ENCODE data around the gene PXMP4. TPM values are rescaled to one million over a fixed set of nuclear protein-coding genes. Genes with fewer than 3 reads are reported as not detected.

Gene PXMP4, protein sequence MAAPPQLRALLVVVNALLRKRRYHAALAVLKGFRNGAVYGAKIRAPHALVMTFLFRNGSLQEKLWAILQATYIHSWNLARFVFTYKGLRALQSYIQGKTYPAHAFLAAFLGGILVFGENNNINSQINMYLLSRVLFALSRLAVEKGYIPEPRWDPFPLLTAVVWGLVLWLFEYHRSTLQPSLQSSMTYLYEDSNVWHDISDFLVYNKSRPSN
- 6.9 TPM for polyA plus RNA-seq (2012; ENCODE audit: insufficient read length, low read depth)

DNA sequence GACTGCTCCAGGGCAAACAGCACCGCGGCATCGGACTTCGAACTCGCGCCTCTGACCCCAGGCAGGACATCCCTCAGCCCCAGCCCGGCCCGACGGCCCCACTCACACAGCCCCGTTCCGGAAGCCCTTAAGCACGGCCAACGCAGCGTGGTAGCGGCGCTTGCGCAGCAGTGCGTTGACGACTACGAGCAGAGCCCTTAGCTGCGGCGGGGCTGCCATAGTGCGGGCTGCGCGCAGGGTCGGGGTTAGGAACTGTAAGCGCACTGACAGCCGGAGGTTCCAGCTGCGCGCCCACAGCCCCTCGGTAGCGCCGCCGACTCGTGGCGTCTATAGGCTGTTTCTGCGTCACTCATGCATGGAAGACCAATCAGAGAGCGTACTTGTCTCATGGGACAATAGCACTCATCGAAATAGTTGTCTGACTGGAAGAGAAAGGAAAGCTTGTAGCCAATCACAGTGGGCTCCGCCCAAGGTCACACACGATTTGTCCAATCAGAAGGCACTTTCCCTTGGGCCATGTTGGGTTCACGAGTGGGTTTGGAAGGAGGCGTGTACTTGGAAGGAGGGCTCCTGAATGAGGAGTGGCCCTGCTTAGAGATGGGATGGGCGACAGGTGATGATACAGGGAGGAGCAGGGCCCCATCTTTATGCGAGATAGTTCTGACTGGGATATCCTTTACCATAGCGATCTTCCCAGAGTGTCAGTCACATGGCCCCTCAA is at the start of gene PXMP4:
TSS of gene PXMP4 (minus strand) at position 322 of the 721 bp plus-strand sequence. CDS start at position 219, 103 bp downstream.
- TF ChIP-seq FOXP2 (optimal IDR thresholded peaks at IDR 0.05; ENCODE audit: borderline replicate concordance, extremely low read depth, extremely low read length, insufficient read depth) = peak; percentile 43
- peak; percentile 51 for TF ChIP-seq POLR2AphosphoS5 (IDR thresholded peaks at IDR 0.05; ENCODE audit: low read depth, low read length)
- TF ChIP-seq, protein P1, sequence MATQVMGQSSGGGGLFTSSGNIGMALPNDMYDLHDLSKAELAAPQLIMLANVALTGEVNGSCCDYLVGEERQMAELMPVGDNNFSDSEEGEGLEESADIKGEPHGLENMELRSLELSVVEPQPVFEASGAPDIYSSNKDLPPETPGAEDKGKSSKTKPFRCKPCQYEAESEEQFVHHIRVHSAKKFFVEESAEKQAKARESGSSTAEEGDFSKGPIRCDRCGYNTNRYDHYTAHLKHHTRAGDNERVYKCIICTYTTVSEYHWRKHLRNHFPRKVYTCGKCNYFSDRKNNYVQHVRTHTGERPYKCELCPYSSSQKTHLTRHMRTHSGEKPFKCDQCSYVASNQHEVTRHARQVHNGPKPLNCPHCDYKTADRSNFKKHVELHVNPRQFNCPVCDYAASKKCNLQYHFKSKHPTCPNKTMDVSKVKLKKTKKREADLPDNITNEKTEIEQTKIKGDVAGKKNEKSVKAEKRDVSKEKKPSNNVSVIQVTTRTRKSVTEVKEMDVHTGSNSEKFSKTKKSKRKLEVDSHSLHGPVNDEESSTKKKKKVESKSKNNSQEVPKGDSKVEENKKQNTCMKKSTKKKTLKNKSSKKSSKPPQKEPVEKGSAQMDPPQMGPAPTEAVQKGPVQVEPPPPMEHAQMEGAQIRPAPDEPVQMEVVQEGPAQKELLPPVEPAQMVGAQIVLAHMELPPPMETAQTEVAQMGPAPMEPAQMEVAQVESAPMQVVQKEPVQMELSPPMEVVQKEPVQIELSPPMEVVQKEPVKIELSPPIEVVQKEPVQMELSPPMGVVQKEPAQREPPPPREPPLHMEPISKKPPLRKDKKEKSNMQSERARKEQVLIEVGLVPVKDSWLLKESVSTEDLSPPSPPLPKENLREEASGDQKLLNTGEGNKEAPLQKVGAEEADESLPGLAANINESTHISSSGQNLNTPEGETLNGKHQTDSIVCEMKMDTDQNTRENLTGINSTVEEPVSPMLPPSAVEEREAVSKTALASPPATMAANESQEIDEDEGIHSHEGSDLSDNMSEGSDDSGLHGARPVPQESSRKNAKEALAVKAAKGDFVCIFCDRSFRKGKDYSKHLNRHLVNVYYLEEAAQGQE (IDR thresholded peaks at IDR 0.05; ENCODE audit: insufficient read depth in 1 of 2, low read depth in 2 of 2, low read length in 2 of 2) = no peak
- TF ChIP-seq SIN3A (IDR thresholded peaks at IDR 0.05; ENCODE audit: borderline replicate concordance, insufficient read depth, low read length) = peak; percentile 71; the same call in 1 of the 2 replicates
- no peak for TF ChIP-seq TAF1 (IDR thresholded peaks at IDR 0.05; ENCODE audit: borderline replicate concordance, insufficient read depth, low read length)

- TF ChIP-seq FOXP2 (optimal IDR thresholded peaks at IDR 0.05; ENCODE audit: borderline replicate concordance, extremely low read depth, extremely low read length, insufficient read depth) (no peak), TAF1 (IDR thresholded peaks at IDR 0.05; ENCODE audit: borderline replicate concordance, insufficient read depth, low read length) (no peak), POLR2AphosphoS5 (IDR thresholded peaks at IDR 0.05; ENCODE audit: low read depth, low read length) (no peak), SIN3A (IDR thresholded peaks at IDR 0.05; ENCODE audit: borderline replicate concordance, insufficient read depth, low read length) (no peak)
- TF ChIP-seq, protein P1 (IDR thresholded peaks at IDR 0.05; ENCODE audit: insufficient read depth in 1 of 2, low read depth in 2 of 2, low read length in 2 of 2) = no peak
Measured at GRCh38 chr20:33769043-33769442, 48.9 kb upstream of the PXMP4 start.

DNA sequence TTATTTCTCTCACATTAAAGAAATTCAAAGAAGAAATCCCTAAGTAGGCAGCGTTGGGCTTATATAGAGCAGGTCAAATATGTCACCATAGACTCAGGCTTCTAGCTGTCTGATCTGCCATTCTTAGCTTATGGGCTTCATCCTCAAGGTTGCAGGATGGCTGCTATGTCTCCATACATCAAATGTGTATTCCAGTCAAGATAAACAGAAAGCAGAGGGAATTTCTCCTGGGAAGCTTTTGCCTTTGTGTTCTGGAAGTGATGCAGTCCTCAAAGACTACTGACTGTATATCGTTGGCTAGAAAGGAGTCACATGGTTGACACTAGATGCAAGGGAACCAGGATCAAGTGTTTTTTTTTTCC is 47.6 kb upstream of the PXMP4 start:
- TF ChIP-seq TAF1 (IDR thresholded peaks at IDR 0.05; ENCODE audit: borderline replicate concordance, insufficient read depth, low read length) (no peak), SIN3A (IDR thresholded peaks at IDR 0.05; ENCODE audit: borderline replicate concordance, insufficient read depth, low read length) (no peak), POLR2AphosphoS5 (IDR thresholded peaks at IDR 0.05; ENCODE audit: low read depth, low read length) (no peak), FOXP2 (optimal IDR thresholded peaks at IDR 0.05; ENCODE audit: borderline replicate concordance, extremely low read depth, extremely low read length, insufficient read depth) (no peak)
- TF ChIP-seq, protein P1 (IDR thresholded peaks at IDR 0.05; ENCODE audit: insufficient read depth in 1 of 2, low read depth in 2 of 2, low read length in 2 of 2) = no peak

DNA sequence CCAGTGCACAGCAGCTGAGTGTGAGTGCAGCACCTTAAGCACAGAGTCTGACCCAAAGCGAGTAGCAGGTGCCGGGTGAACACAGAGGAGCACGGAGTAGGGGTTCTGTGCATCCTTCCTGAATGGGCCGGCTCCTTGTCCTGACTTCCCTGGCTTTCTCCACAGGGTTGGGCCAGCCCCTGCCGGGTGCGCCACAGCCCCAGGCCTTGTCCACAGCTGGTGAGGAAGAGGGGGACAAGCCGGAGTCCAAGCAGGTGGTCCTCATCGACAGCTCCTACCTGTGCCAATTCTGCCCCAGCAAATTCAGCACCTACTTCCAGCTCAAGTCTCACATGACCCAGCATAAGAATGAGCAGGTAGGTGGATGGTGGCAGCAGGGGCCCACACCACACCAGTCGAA is 46.6 kb upstream of the PXMP4 start:
- TF ChIP-seq, protein P1 (IDR thresholded peaks at IDR 0.05; ENCODE audit: insufficient read depth in 1 of 2, low read depth in 2 of 2, low read length in 2 of 2) = no peak
- TF ChIP-seq POLR2AphosphoS5 (IDR thresholded peaks at IDR 0.05; ENCODE audit: low read depth, low read length) = no peak
- no peak for TF ChIP-seq TAF1 (IDR thresholded peaks at IDR 0.05; ENCODE audit: borderline replicate concordance, insufficient read depth, low read length)
- no peak for TF ChIP-seq SIN3A (IDR thresholded peaks at IDR 0.05; ENCODE audit: borderline replicate concordance, insufficient read depth, low read length)
- no peak for TF ChIP-seq FOXP2 (optimal IDR thresholded peaks at IDR 0.05; ENCODE audit: borderline replicate concordance, extremely low read depth, extremely low read length, insufficient read depth)

Data from PFSK-1 (cell line).